Common myeloid progenitor, CD34-positive (primary cell): Measurements from ENCODE around the gene PPP4R3A. TPM values are rescaled to one million over a fixed set of nuclear protein-coding genes. Genes with fewer than 3 reads are reported as not detected.

Source experiments
- CTCF ChIA-PET: fragments of 350-600 bp; sonication (Branson Sonifier 250); formaldehyde crosslinking; loops from one replicate; lab custom pipeline; 2021; ENCODE audit warnings: antibody characterized with exemption; lab: Charles Lee
- POLR2A ChIA-PET: fragments of 350-600 bp; sonication (Branson Sonifier 250); formaldehyde crosslinking; loops from one replicate; lab custom pipeline; 2021; ENCODE audit warnings: antibody characterized with exemption; lab: Charles Lee
- DNase-seq, 3 donors: peaks; one replicate each; pipeline versions ENCODE4 v3.0.0 to v3.0.0-alpha.2; 2013
- H3K27ac ChIP-seq, 2 experiments: 1 replicate in 1 of 2; 2 replicates in 1 of 2; pipeline ENCODE4 v1.7.0; 2013; ENCODE audit warnings: inconsistent platforms in 2 of 2, low read length in 2 of 2, mild to moderate bottlenecking in 2 of 2, low read depth in 1 of 2, moderate library complexity in 1 of 2; ENCODE audit not compliant: severe bottlenecking in 2 of 2, insufficient read depth in 1 of 2, poor library complexity in 1 of 2
- H3K27me3 ChIP-seq, 5 experiments: replicated peaks in 2 of 5; 1 replicate in 3 of 5; 2 replicates in 2 of 5; pipeline versions ENCODE4 v1.6.1 to v1.7.0; 2013; ENCODE audit warnings: low read length in 4 of 5, mild to moderate bottlenecking in 2 of 5, moderate library complexity in 2 of 5, inconsistent platforms in 1 of 5; ENCODE audit not compliant: insufficient read depth in 5 of 5, control insufficient read depth in 4 of 5
- H3K36me3 ChIP-seq, 4 experiments: 1 replicate in 2 of 4; 2 replicates in 2 of 4; pipeline versions ENCODE4 v1.6.1 to v1.7.0; 2013; ENCODE audit warnings: low read length in 3 of 4, control low read depth in 1 of 4, mild to moderate bottlenecking in 1 of 4; ENCODE audit not compliant: control insufficient read depth in 4 of 4, insufficient read depth in 4 of 4
- H3K4me1 ChIP-seq, 4 experiments: 1 replicate in 3 of 4; 2 replicates in 1 of 4; pipeline versions ENCODE4 v1.6.1 to v1.7.1; 2013; ENCODE audit warnings: low read length in 3 of 4, mild to moderate bottlenecking in 3 of 4, control low read depth in 1 of 4, inconsistent platforms in 1 of 4, moderate library complexity in 1 of 4; ENCODE audit not compliant: control insufficient read depth in 4 of 4, insufficient read depth in 4 of 4; ENCODE audit errors: control extremely low read depth in 1 of 4
- H3K4me3 ChIP-seq, 7 experiments: 1 replicate in 4 of 7; 2 replicates in 3 of 7; pipeline versions ENCODE4 v1.5.1 to v1.7.0; 2013; ENCODE audit warnings: mild to moderate bottlenecking in 7 of 7, low read length in 6 of 7, moderate library complexity in 6 of 7, inconsistent platforms in 2 of 7, low read depth in 2 of 7, control low read depth in 1 of 7; ENCODE audit not compliant: insufficient read depth in 4 of 7, control insufficient read depth in 1 of 7; ENCODE audit errors: extremely low read depth in 1 of 7
- H3K9me3 ChIP-seq, 5 experiments: 1 replicate in 4 of 5; 2 replicates in 1 of 5; pipeline versions ENCODE4 v1.6.1 to v1.7.1; 2013; ENCODE audit warnings: low read length in 4 of 5, mild to moderate bottlenecking in 2 of 5, inconsistent platforms in 1 of 5, low read depth in 1 of 5, moderate library complexity in 1 of 5; ENCODE audit not compliant: control insufficient read depth in 4 of 5, insufficient read depth in 2 of 5; ENCODE audit errors: control extremely low read depth in 1 of 5
- WGBS: methylation state at CpG from one replicate; pipeline ENCODE4 v1.1.5; 2013; ENCODE audit not compliant: insufficient coverage; 5-methylcytosine and 5-hydroxymethylcytosine counted together
- polyA plus RNA-seq: library from polyadenylated mRNA; unstranded; fragments of 120-200 nt; gene quantifications from one replicate; pipeline ENCODE4 v1.2.1, GENCODE V29; 2013

PPP4R3A gene
- polyA plus RNA-seq, result 91.7 TPM

- CTCF ChIA-PET, result interaction anchor here (1.1 kb wide), 1 partner anchor 9 kb away, joined by 3 read pairs; no protein-coding TSS in a partner anchor
- H3K9me3 ChIP-seq, result no peaks in the 10 kb centered on the region
- H3K27me3 ChIP-seq, result no peaks in the 10 kb centered on the region
- H3K4me3 ChIP-seq, result peak within 1 kb of the TSS; percentile 80 to 98 (median 93)
- H3K4me1 ChIP-seq, result peaks cover 12 to 29% (median 17%) of the 10 kb centered on the region in 4 experiments
- peak; percentile 97 to 98 (median 97) for DNase-seq
- peaks cover 3 to 9% (median 7%) of the 10 kb centered on the region in 4 experiments for H3K36me3 ChIP-seq
- WGBS, result under 1% methylated on average over 83 of the region's 95 CpGs
- peak within 1 kb of the TSS; percentile 99 for H3K27ac ChIP-seq
- POLR2A ChIA-PET, result interaction anchor here (1.2 to 1.3 kb wide), 2 partner anchors 12 to 529 kb away, joined by 3 to 5 read pairs; partner anchors contain the start of gene TRIP11
Observed at GRCh38 chr14:91510171-91511042, at the start of gene PPP4R3A. TSS of gene PPP4R3A (minus strand) at chr14:91510310. CDS start at chr14:91509647, 663 bp downstream.

- no CpG with 5 or more reads among the region's 2 CpGs for WGBS
- DNase-seq, result no peak
- H3K27me3 ChIP-seq, result peaks cover 0 to 3% (median 0%) of the 10 kb centered on the region in 5 experiments
- CTCF ChIA-PET, result no interaction called here
- no peak overlapping the region for H3K4me3 ChIP-seq
- no peaks in the 10 kb centered on the region for H3K4me1 ChIP-seq
- POLR2A ChIA-PET, result interaction anchor here (0.6 kb wide), 1 partner anchor 932 kb away, joined by 3 read pairs; no protein-coding TSS in a partner anchor
- no peak overlapping the region for H3K27ac ChIP-seq
- H3K36me3 ChIP-seq, result no peaks in the 10 kb centered on the region
- H3K9me3 ChIP-seq, result peaks cover 0 to 3% (median 0%) of the 10 kb centered on the region in 5 experiments
Observed at GRCh38 chr14:91555531-91555930, 45.4 kb upstream of the PPP4R3A start.

GRCh38 chr14:91554535-91555332 lies 44.6 kb upstream of the PPP4R3A start:
- no peaks in the 10 kb centered on the region for H3K36me3 ChIP-seq
- CTCF ChIA-PET, result no interaction called here

DNA sequence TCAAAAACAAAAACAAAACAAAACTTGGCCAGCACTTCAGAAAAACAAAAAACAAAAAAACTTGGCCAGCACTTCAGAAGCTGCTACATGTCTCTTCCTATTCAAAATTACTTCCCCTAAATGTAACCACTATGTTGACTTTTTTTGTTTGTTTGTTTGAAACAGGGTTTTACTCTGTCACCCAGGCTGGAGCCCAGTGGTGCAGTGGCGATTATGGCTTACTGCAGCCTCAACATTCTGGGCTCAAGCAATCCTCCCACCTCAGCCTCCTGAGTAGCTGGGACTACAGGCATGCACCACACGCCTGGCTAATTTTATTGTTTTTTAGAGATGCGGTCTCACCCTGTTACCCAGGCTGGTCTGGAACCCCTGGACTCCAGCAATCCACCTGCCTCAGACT lies 38.0 kb upstream of the PPP4R3A start:
- DNase-seq, result peak in 2 of 3 donors; percentile 42 to 58
- CTCF ChIA-PET, result no interaction called here
- 100% methylated on average over 3 of the region's 3 CpGs for WGBS
- Histone ChIP-seq H3K27ac (no peak overlapping the region), H3K36me3 (no peaks in the 10 kb centered on the region), H3K9me3 (peaks cover 0 to 2% (median 0%) of the 10 kb centered on the region in 5 experiments), H3K4me3 (no peak overlapping the region), H3K27me3 (peaks cover 0 to 3% (median 0%) of the 10 kb centered on the region in 5 experiments), H3K4me1 (no peaks in the 10 kb centered on the region)
- POLR2A ChIA-PET, result no interaction called here

More at GRCh38 chr14:91554535-91555332, 44.6 kb upstream of the PPP4R3A start:
- WGBS, result 92% methylated on average over 11 of the region's 11 CpGs
- H3K4me3 ChIP-seq, result no peak overlapping the region
- H3K9me3 ChIP-seq, result peaks cover 0 to 3% (median 0%) of the 10 kb centered on the region in 5 experiments
- H3K27ac ChIP-seq, result no peak overlapping the region
- H3K27me3 ChIP-seq, result peaks cover 0 to 3% (median 0%) of the 10 kb centered on the region in 5 experiments
- no peak for DNase-seq
- POLR2A ChIA-PET, result interaction anchor here (0.9 kb wide), 1 partner anchor 15 kb away, joined by 3 read pairs; no protein-coding TSS in a partner anchor
- H3K4me1 ChIP-seq, result no peaks in the 10 kb centered on the region

- DNase-seq, result no peak
- peaks cover 0 to 9% (median 2%) of the 10 kb centered on the region in 5 experiments for H3K9me3 ChIP-seq
- H3K36me3 ChIP-seq, result no peaks in the 10 kb centered on the region
- no peaks in the 10 kb centered on the region for H3K27me3 ChIP-seq
- 88% methylated on average over 3 of the region's 5 CpGs for WGBS
- POLR2A ChIA-PET, result no interaction called here
- H3K27ac ChIP-seq, result no peak overlapping the region
- CTCF ChIA-PET, result no interaction called here
- no peaks in the 10 kb centered on the region for H3K4me1 ChIP-seq
- H3K4me3 ChIP-seq, result no peak overlapping the region
Observed at GRCh38 chr14:91545946-91546716, 36.0 kb upstream of the PPP4R3A start.

DNA sequence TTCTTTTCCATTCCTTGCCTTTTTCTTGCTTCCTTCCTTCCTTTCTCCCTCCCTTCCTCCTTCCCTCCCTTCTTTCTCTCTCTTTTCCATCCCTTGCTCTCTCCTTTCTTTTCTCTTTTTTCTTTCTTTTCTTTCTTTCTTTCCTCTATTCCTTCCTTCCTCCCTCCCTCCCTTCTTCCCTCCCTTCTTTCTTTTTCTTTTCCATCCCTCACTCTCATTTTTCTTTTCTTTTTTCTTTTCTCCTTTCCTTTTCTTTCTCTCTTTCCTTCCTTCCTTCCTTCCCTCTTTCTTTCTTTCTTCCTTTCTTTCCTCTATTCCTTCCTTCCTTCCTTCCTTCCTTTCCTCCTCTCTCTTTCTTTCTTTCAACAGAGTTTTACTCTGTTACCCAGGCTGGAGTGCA lies 35.1 kb upstream of the PPP4R3A start:
- POLR2A ChIA-PET, result no interaction called here

More for the DNA sequence above, 35.1 kb upstream of the PPP4R3A start:
- CTCF ChIA-PET, result no interaction called here
- Histone ChIP-seq H3K27me3 (no peaks in the 10 kb centered on the region), H3K9me3 (peaks cover 0 to 14% (median 2%) of the 10 kb centered on the region in 5 experiments), H3K4me1 (no peaks in the 10 kb centered on the region), H3K27ac (no peak overlapping the region), H3K36me3 (no peaks in the 10 kb centered on the region), H3K4me3 (no peak overlapping the region)
- DNase-seq, result no peak
